GM04504 (cell line): ENCODE data around the gene ADAMTS2.

Experiments used
- DNase-seq: peaks from one replicate; pipeline ENCODE4 v3.0.0-alpha.2; 2012; ENCODE audit warnings: low read depth

The ADAMTS2 gene

DNA sequence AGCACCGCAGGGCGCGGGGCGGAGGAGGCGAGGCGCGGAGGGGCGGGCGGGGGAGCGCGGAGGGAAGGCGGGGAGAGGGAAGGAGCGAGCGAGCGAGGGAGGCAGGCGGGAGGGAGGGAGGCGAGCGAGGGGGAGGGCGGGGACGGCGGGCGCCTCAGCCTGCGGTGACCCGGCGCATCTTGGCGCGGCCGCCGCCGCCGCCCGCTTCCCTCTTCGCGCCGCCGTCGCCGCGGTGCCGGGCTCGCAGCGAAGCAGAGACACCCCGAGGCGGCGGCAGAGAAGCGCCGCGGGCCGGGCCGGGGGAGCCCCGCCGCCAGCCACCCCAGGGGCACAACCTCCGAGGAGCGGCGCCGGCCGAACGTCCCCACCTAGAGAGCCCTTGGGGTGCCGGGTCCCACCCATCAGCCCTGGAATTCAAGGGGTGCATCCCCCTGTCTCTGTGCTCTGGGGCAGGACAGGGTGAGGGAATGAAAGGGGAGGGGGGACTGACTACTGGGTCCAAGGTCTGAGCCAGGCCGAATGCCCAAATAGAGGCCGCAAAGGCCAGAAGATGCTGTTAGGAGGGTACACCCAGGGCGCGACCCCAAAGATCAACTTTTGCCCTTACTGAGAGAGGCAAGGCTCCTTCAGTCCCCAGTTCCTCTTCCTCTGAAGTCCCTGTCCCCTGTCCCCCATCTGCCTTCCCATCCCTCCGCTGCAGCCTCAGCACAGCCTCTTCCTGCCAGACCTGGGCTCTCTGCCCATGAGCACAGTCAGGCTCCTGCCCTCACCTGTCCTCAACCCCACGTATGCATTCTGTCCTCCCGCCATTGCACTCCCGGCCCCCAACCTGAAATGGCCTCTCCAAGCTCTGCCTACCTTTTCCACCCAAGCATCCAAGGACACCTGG, at the start of gene ADAMTS2:
ADAMTS2 (minus strand) TSS at position 29 of the 889 bp plus-strand sequence. CDS start 133 bp downstream, outside the sequence.
- no peak for DNase-seq

DNA sequence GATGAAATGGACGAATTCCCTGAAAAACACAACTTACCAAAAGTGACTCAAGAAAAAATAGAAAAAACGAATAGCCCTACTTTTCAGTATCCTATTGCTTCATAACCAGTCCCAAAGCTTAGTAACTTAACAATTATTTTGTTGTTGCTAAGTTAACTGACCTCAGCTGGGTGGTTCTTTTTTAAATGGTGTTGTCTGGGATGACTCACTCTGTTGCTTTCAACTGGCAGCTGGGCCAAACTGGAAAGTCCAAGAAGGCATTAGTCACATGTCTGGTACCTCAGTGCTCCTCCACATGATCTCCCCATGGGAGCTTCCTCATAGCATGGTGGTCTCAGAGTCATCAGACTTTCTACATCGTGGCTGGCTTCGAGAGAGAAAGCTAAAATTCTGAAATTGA, 47.8 kb upstream of the ADAMTS2 start:
- no peak for DNase-seq

DNA sequence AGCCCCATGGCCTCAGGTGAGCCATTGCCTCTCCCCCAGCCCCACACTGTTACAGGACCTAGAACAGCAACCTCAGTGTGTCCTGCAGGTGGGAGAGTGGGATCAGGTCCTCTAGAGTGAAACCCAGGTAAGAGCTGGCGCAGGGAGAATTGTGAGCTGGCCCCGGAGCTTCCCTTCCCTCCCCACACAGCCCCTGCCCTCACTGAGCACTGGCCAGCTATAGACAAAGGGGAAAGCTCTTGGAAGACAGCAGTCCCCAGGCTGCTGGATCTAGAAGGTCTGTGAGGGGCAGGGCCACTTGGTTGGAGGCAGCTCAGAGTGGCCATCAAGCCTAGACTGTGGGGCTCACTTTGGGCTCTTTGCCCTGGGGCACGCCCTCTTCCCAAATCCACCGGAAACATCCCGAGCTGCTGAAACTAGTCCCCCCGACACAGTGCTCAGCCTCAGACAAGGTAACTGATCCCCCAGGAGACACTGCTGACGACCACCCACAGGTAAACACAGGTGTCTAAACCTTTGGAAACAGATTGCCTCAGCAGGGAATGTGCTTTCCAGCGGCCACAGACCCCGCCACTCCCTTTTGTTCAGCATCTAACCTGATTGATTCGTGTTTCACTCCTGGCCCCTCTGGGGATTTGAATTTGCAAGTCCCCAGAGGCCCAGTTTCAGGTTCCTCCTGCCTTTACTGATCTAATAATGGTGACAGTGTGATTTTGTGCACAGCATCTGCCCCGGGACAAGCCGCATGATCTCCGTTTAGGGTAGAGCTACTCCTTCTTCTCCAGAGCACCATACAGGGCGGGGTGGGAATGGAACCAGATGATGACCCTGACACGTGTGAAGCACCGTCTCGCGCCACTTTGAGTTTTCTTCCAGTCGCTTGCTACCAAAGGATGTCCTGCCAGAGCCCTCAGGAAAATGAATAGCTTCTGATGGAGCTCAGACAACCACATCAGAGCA, 42.2 kb upstream of the ADAMTS2 start:
- DNase-seq = no peak

DNA sequence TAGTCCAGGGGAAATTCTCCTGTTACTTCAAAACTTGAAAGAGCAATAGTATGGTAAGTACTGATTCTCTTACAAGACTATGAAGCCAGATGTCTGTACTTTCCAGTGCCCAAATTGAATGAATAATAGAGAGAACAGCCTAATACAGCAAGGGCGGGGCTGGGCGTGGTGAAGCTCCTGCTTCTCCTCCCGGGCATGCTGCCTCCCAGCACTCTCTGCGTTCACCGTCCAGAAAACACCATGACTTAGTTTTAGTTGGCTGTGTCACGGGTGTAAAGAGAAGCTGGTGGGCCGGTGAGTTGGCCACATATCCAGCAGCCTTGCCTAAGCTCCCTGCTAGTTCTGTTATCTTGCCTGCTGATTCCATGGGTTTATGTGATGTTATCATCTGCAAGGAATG, 40.7 kb upstream of the ADAMTS2 start:
- no peak for DNase-seq

DNA sequence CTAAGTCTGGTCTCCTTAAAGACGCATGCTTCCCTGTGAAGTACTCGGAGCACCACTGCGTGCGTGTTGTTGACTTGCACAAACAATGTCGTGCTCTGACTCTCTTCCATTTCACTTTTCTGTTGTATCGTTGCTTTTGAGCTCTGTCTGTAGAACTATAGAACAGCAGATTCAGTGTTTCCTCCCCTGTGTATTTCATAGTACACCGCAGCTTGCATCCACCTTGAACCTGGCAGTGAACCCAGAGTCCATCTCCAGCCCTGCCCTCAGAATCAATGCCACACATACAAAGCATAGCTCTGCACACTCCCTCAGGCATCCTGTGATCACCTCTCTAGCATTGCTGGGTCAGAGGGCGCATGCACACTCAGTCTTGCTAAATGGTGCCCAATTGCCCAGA, 37.2 kb upstream of the ADAMTS2 start:
- DNase-seq = no peak

DNA sequence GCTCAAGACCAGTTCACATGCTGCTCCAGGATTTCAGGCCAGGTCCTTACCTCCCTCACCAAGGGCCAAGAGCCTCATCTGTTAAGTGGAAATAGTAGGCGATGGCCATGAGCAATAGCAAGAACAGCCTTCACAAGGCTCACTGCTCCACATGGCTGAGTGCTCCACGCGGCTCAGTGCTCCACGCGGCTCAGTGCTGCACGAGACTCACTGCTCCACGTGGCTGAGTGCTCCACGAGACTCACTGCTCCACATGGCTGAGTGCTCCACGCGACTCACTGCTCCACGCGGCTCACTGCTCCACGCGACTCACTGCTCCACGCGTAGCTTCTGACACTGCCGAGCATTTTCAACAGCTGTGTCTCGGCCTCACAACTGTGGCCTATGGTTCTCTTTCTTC, 36.4 kb upstream of the ADAMTS2 start:
- DNase-seq = no peak

DNA sequence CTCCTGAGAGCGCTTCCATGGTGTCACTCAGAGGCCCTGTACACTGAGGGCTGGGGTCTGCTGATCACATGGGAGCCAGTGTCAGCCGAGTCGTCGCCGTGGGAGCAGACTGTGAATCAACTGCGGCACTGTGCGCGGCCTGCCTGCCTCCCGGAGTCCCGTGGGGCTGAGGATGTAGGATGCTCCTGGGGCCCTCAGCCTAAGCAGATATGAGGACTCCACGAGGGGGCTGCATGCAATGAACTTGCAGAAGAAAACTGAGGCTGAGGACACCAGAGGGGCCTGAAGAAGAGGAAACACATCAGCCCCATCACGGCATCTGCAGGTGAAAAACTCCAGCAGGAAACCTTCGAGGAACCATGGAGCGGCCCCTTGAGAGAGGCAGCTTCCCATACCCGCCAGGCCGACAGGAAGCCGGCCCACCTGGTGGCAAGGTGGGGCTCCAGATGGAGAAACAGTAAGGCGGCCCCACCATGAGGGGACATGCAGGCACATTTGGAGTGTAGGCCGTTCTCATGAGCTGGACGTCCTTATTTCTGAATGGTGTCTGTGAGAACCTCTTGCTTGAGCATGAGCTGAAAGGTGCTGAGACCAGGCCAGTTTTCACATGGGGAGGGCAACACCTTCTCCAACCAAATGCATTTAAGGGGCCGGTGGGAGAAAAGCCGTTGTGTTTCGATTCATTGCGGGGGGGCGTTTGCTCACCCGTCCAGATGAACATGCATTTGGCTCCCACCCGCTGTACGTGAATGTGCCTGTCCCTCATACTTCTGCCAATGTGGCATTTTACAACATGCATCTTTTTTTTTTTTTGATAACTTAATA, 35.2 kb upstream of the ADAMTS2 start:
- no peak for DNase-seq

DNA sequence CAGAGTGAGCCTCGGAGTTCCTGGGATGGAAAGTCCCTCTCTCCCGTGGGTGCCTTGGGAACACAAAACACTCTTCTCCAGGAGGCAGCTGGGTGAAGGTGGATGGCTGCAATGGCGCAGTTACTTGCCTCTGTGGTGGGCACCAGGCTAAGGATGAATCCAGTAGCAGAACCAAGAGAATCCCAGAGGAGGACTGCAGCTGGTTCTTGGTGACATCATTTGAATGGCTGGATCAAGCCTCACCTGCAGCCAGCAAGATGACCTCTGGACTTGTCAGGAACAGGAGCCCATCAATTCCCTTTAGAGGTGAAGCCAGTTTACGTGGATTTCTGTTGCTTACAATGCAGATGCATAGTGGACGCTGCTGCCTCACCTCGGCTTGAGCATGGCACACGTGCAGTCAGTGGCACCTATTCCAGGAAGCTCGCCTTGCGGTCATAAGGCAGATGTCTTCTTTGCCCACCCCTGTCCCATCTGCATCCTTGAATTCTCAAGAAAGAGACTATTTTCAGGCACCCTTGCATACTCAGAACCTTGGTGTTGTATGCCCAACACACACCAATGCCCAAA, 34.1 kb upstream of the ADAMTS2 start:
- DNase-seq = no peak

DNA sequence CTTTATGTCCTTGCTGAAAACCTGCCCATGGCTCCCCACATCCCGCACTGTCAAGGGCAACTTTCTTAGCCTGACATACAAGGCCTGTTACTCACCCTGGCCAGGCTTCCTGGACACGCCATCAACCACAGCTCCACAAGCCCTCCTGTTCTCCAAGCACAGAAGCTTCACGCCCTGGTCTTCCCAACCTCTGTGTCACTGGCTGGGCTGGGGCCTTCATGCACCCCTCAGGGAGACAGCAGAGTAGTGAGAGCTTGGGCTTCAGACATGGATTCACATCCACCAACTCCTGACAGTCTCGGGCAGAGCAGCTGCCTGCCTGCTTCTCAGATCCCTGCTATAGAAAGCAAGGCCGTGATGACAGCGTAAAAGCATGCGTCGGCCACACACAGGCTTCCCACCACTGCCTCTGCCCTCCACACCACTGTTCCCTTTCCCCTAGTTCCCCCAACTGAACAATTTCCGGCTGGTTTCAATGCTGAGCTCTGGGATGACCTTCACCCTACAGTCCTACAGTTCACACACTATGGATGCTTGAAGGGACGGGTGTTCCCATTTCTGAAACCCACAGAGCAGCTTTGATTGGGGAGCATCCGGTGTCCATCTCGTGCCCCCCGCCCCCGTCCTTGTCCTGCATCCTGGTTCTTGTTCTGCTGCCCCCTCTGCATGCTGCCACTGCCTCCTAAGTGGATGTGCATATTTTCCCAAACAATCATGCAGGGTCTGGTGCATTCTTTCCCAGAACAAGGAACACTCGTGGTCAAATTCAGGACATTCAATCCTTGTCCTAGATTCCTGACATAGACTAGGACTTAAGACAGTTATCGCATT, 33.4 kb upstream of the ADAMTS2 start:
- peak; percentile 13 for DNase-seq

DNA sequence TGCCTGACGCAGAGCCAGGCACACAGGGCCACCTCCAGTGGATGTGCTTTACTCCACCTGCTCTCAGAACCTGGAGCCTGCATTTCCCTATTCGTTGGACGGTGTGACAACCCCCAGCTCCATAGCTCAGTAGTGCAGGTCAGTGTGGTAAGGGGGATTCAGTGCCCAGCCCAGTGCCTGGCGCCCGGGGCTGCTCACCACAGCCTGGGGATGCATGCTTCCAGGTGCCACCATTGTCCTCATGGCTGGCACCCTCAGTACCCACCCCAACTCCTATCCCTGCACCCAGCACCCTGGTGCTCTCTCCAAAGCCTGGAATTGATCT, 32.8 kb upstream of the ADAMTS2 start:
- DNase-seq = no peak

DNA sequence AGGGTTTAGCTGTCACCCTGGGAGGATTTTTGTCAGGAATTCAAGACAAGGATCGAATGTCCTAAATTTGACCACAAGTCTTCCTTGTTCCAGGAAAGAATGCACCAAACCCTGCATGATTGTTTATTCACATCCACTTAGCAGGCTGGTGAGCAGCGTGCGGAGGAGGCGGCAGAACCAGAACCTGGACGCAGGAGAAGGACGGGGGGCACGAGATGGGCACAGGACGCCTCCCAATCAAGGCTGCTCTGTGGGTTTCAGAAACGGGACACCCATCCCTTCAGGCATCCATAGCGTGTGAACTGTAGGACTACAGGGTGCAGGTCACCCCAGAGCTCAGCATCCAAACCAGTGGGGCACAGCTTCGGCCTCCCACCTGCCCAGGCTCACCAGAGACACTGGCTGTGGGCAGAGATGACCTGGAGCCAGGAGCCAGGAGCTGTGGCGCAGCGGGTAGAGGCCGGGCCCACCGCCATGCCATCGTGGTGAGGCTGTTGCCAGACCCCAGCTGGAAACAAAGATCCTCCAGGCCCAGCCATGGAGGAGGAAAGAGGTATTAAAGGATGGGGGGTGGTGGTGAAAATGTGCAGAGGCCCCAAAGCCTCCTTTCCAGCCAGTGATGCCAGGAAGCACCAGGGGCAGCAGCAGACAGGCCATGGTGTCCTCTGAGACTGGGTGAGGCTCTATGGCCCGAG, 32.3 kb upstream of the ADAMTS2 start:
- no peak for DNase-seq

DNA sequence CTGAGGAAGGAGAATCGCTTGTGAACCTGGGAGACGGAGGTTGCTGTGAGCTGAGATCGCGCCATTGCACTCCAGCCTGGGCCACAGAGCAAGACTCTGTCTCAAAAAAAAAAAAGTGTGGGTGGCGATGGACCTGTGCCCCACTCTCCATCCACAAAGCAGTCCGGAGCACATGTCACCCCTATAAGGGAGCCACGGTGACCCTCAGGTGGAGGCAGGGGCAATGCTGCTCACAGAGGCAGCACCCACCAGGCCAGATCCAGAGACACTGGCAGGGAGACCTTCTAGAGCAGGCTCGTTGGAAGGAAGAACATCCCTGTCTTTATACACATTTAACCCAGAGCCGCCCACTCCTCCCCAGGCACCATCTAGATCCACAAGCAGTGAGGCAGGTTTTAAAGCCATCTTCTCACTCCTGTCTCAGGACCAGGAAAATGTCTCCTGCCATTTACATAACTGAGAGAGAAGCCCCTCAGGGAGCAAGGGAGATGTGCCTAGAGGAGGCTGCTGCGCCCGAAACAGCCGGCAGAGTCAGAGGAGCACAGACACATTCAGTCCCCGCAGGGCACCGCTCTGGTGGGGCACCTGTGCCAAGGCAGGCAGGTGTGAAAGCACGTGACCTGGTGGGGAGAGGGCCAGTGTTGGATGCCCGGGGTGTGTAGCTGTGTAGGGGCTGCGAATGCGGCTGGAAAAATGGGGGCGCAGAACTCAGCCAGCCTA, 31.6 kb upstream of the ADAMTS2 start:
- no peak for DNase-seq

DNA sequence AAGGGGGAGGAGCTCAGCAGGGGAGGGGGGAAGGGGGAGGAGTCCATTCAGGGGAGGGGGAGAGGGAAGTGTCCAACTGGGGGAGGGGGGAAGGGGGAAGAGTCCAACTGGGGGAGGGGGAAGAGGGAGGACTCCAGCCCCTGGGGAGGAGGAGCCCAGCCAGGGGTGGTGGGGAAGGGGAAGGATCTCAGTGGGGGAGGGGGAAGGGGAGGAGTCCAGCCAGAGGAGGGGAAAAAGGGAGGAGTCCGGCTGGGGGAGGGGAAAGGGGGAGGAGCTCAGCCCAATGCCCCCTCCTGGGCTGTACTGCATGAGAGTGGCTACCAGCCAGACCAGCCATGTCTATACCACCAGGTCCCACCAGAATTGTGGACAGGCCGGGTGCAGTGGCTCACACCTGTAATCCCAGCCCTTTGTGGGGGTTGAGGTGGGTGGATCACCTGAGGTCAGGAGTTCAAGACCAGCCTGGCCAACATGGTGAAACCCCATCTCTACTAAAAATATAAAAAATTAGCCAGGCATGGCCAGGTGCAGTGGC, 30.6 kb upstream of the ADAMTS2 start:
- no peak for DNase-seq

DNA sequence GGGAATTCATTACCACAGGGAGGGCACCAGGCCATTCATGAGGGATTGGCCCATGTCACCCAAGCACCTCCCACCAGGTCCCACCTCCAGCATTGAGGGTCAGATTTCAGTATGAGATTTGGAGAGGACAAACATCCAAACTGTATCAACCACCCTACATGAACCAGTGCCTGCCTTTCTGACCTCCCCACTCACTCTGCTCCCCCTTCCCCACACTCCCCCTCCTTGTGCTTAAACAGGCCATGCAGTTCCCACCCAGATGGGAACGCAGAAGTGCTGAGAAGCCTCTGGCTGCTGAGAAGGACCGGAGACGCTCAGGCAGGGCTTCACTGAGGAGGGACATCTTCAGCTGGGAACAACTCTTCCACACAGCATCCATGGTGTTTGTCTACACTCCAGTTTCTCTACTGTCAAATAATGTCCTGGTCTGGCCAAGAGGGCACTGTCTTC, 30.0 kb upstream of the ADAMTS2 start:
- DNase-seq = no peak

DNA sequence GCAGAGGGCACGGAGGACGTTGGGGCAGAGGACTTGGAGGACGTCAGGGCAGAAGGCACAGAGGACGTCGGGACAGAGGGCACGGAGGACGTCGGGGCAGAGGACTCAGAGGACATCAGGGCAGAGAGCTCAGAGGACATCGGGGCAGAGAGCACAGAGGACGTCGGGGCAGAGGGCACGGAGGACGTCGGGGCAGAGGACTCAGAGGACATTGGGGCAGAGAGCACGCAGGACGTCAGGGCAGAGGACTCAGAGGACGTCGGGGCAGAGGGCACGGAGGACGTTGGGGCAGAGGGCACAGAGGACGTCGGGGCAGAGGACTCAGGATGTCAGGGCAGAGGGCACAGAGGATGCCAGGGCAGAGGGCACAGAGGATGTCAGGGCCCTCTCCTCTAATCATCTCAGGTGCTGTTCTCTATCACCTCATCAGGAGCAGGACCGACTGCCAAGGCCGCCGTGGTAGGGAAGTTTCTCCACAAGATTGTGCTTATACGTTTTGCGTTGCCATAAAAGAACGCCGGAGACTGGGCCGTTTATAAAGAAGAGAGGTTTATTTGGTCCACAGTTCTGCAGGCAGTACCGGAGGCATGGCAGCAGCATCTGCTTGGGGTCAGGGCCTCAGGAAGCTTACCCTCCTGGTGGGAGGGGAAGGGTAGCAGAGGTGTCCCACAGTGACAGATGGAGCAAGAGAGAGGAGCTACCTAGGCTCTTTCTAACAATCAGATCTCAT, 29.4 kb upstream of the ADAMTS2 start:
- DNase-seq = no peak

DNA sequence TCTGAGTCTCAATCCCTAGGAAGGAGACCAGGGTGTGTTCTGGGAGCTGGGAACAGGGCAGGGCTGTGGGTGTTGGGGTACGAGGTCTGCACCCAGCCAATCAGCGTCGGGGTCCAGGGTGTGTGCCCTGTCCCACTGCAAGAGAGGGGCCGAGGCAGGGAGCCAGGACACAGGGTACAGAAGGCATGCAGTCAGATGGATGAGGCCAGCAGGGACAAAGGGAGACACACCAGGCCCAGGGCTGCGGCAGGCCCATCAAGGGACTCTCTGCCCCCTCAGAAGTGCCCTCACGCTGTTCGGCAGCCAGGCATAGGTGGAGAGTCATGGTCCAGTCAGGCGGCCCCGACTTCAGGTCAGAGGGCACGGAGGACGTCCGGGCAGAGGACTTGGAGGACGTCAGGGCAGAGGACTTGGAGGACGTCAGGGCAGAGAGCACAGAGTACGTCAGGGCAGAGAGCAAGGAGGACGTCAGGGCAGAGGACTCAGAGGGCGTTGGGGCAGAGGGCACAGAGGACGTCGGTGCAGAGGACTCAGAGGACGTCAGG, 28.8 kb upstream of the ADAMTS2 start:
- no peak for DNase-seq

DNA sequence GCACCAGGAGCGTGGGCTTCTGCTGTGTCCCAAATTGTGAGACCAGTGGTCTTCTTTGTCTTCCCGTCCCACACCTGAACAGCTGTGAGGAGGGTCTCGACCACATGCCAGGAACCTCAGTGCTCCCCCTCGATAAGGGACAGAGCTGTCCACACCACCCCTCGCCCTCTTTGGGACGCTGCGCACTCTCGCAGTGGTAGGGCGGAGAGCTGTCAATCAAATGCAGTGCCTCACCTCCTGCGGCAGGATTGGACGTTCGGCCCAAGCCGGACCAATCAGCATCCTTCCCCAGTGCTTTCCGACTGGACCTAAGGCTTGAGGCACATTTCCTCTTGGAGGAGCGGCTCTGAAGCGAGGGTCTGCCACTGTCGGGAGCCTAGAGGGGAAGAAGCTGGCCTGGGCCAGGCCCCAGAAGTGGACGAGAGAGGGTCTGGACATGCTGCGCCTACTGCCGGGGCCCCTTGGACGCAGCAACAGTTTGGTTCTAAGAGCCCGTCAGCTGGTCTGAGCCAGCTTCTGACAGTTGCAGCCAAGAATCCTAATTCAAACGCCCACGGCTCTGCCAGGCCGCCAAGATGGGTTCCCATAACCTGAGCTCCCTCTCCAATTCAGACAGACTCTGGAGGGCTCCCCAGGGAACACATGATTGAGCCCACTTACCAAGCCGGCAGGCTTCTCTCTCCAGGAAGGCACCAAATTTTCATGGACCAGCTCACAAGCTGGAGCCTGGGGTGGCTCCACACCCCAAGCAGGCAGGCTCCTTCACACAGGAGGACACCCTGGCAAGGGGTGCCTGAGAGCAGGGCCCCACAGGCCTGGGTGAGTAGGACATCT, 28.1 kb upstream of the ADAMTS2 start:
- DNase-seq = no peak
